ENCODE measurements around the gene CDH4.

The CDH4 gene

GRCh38 chr20:61659994-61660346 is 407.9 kb downstream of the CDH4 start:
- TF ChIP-seq REST (IDR thresholded peaks at IDR 0.05; ENCODE audit: insufficient read depth in 1 of 2, low read depth in 2 of 2, low read length in 2 of 2) (no peak), FOXP2 (optimal IDR thresholded peaks at IDR 0.05; ENCODE audit: borderline replicate concordance, extremely low read depth, extremely low read length, insufficient read depth) (no peak), POLR2AphosphoS5 (IDR thresholded peaks at IDR 0.05; ENCODE audit: low read depth, low read length) (no peak), TAF1 (IDR thresholded peaks at IDR 0.05; ENCODE audit: borderline replicate concordance, insufficient read depth, low read length) (no peak), SIN3A (IDR thresholded peaks at IDR 0.05; ENCODE audit: borderline replicate concordance, insufficient read depth, low read length) (no peak)

- no peak for TF ChIP-seq SIN3A (IDR thresholded peaks at IDR 0.05; ENCODE audit: borderline replicate concordance, insufficient read depth, low read length)
- no peak for TF ChIP-seq FOXP2 (optimal IDR thresholded peaks at IDR 0.05; ENCODE audit: borderline replicate concordance, extremely low read depth, extremely low read length, insufficient read depth)
- no peak for TF ChIP-seq POLR2AphosphoS5 (IDR thresholded peaks at IDR 0.05; ENCODE audit: low read depth, low read length)
- TF ChIP-seq REST (IDR thresholded peaks at IDR 0.05; ENCODE audit: insufficient read depth in 1 of 2, low read depth in 2 of 2, low read length in 2 of 2), result no peak
- TF ChIP-seq TAF1 (IDR thresholded peaks at IDR 0.05; ENCODE audit: borderline replicate concordance, insufficient read depth, low read length), result no peak
Observed at GRCh38 chr20:61660559-61660958, 408.5 kb downstream of the CDH4 start.

- TF ChIP-seq REST (IDR thresholded peaks at IDR 0.05; ENCODE audit: insufficient read depth in 1 of 2, low read depth in 2 of 2, low read length in 2 of 2), result no peak
Observed at GRCh38 chr20:61661025-61661424, 409.0 kb downstream of the CDH4 start.

- TF ChIP-seq SIN3A (IDR thresholded peaks at IDR 0.05; ENCODE audit: borderline replicate concordance, insufficient read depth, low read length) (no peak), REST (IDR thresholded peaks at IDR 0.05; ENCODE audit: insufficient read depth in 1 of 2, low read depth in 2 of 2, low read length in 2 of 2) (no peak), POLR2AphosphoS5 (IDR thresholded peaks at IDR 0.05; ENCODE audit: low read depth, low read length) (no peak; the same call in 1 of the 2 replicates), TAF1 (IDR thresholded peaks at IDR 0.05; ENCODE audit: borderline replicate concordance, insufficient read depth, low read length) (no peak), FOXP2 (optimal IDR thresholded peaks at IDR 0.05; ENCODE audit: borderline replicate concordance, extremely low read depth, extremely low read length, insufficient read depth) (no peak)
Observed at GRCh38 chr20:61661583-61661982, 409.5 kb downstream of the CDH4 start.

- TF ChIP-seq POLR2AphosphoS5 (IDR thresholded peaks at IDR 0.05; ENCODE audit: low read depth, low read length) (no peak), REST (IDR thresholded peaks at IDR 0.05; ENCODE audit: insufficient read depth in 1 of 2, low read depth in 2 of 2, low read length in 2 of 2) (no peak), TAF1 (IDR thresholded peaks at IDR 0.05; ENCODE audit: borderline replicate concordance, insufficient read depth, low read length) (no peak), SIN3A (IDR thresholded peaks at IDR 0.05; ENCODE audit: borderline replicate concordance, insufficient read depth, low read length) (no peak), FOXP2 (optimal IDR thresholded peaks at IDR 0.05; ENCODE audit: borderline replicate concordance, extremely low read depth, extremely low read length, insufficient read depth) (no peak)
Observed at GRCh38 chr20:61662226-61662967, 410.3 kb downstream of the CDH4 start.

Data from PFSK-1 (cell line).